Activated CD4-positive, alpha-beta T cell treated with anti-CD3 and anti-CD28 coated beads for 48 hours (primary cell): ENCODE measurements around the gene PKNOX2.

ENCODE experiments used
- DNase-seq: peaks from one replicate; pipeline ENCODE4 v3.0.0-alpha.2; 2020

Gene PKNOX2

GRCh38 chr11:125345421-125346178, 181.0 kb downstream of the PKNOX2 start:
- peak; percentile 70 for DNase-seq

- DNase-seq = no peak
These were observed 181.6 kb downstream of the PKNOX2 start for GRCh38 chr11:125346179-125346530.

GRCh38 chr11:125346565-125347260, 182.2 kb downstream of the PKNOX2 start:
- DNase-seq = no peak

GRCh38 chr11:125347261-125347585, 182.7 kb downstream of the PKNOX2 start:
- no peak for DNase-seq

GRCh38 chr11:125348141-125348651, 183.6 kb downstream of the PKNOX2 start:
- DNase-seq = no peak

- DNase-seq = peak; percentile 59
These were observed 184.2 kb downstream of the PKNOX2 start for GRCh38 chr11:125348674-125349309.

- DNase-seq = no peak
These were observed 185.9 kb downstream of the PKNOX2 start for GRCh38 chr11:125350206-125351032.

- no peak for DNase-seq
These were observed 186.7 kb downstream of the PKNOX2 start for GRCh38 chr11:125351033-125351867.

GRCh38 chr11:125351868-125352250, 187.3 kb downstream of the PKNOX2 start:
- DNase-seq = no peak

GRCh38 chr11:125356797-125357196, 192.2 kb downstream of the PKNOX2 start:
- DNase-seq = no peak

GRCh38 chr11:125357551-125357950, 193.0 kb downstream of the PKNOX2 start:
- DNase-seq = no peak

GRCh38 chr11:125358254-125358840, 193.8 kb downstream of the PKNOX2 start:
- DNase-seq = no peak

- DNase-seq = no peak
These were observed 194.6 kb downstream of the PKNOX2 start for GRCh38 chr11:125359130-125359529.

- no peak for DNase-seq
These were observed 195.5 kb downstream of the PKNOX2 start for GRCh38 chr11:125360066-125360465.

- no peak for DNase-seq
These were observed 199.7 kb downstream of the PKNOX2 start for GRCh38 chr11:125364121-125364826.

GRCh38 chr11:125365196-125365931, 200.8 kb downstream of the PKNOX2 start:
- no peak for DNase-seq

- DNase-seq = no peak
These were observed 203.2 kb downstream of the PKNOX2 start for GRCh38 chr11:125367710-125368109.

- no peak for DNase-seq
These were observed 204.2 kb downstream of the PKNOX2 start for GRCh38 chr11:125368757-125369156.

- no peak for DNase-seq
These were observed 205.3 kb downstream of the PKNOX2 start for GRCh38 chr11:125369808-125370207.
